ENCODE measurements around the gene KDELR3. TPM values are rescaled to one million over a fixed set of nuclear protein-coding genes. Genes with fewer than 3 reads are reported as not detected.

The KDELR3 gene
- total and polyA plus RNA-seq, 4 donors: 4.4 to 16.4 (median 8.8) TPM

DNA sequence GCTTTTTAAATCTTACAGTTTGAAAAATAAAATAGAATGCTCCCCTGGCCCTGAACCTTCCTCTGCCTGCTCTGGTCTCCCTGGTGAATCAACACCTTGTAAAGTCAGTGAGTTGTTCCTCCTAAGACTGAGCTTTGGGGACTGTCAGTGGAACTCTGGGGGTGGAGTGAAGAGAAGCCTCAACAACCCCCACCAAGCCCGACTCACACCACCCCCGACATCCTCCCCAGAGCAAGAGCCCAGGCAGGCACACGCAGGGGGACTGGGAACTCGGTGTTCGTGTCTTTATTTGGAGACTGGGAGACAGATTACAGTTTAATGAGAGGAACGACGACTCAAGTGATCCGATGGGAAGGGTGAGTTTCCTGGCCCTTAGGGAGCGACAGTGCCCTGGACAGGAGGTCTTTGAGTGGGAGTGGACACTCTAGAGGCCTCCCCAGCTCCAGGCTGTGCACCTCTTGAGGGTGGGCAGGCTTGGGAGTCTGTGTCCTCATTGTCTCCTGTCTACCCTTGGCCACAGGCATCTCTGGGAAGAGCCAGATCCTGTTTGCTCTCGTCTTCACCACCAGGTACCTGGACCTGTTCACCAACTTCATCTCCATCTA is 6.2 kb downstream of the KDELR3 start:
- no peak for DNase-seq
- Histone ChIP-seq H3K4me1 (ENCODE audit: control insufficient read depth in 5 of 5, insufficient read depth in 5 of 5, low read length in 5 of 5) (no peaks in the 10 kb centered on the region), H3K27me3 (ENCODE audit: control insufficient read depth in 3 of 3, insufficient read depth in 3 of 3, low read length in 2 of 3) (peaks cover 0 to 2% (median 0%) of the 10 kb centered on the region in 3 donors), H3K36me3 (ENCODE audit: control insufficient read depth in 4 of 4, insufficient read depth in 4 of 4, low read length in 4 of 4) (peaks cover 0 to 3% (median 0%) of the 10 kb centered on the region in 4 donors), H3K9me3 (ENCODE audit: control insufficient read depth in 4 of 4, insufficient read depth in 3 of 4, low read length in 3 of 4) (no peaks in the 10 kb centered on the region), H3K4me3 (no peak overlapping the region), H3K27ac (ENCODE audit: low read depth in 1 of 2, low read length in 1 of 2) (no peak overlapping the region), H3K9ac (ENCODE audit: insufficient read depth in 1 of 2, low read length in 2 of 2) (no peak overlapping the region)
- no peak for ATAC-seq (ENCODE audit: insufficient read depth, low FRiP score)
- 79 to 83% methylated on average over 10 of the region's 10 CpGs for WGBS, 2 donors
- TF ChIP-seq, protein P1, sequence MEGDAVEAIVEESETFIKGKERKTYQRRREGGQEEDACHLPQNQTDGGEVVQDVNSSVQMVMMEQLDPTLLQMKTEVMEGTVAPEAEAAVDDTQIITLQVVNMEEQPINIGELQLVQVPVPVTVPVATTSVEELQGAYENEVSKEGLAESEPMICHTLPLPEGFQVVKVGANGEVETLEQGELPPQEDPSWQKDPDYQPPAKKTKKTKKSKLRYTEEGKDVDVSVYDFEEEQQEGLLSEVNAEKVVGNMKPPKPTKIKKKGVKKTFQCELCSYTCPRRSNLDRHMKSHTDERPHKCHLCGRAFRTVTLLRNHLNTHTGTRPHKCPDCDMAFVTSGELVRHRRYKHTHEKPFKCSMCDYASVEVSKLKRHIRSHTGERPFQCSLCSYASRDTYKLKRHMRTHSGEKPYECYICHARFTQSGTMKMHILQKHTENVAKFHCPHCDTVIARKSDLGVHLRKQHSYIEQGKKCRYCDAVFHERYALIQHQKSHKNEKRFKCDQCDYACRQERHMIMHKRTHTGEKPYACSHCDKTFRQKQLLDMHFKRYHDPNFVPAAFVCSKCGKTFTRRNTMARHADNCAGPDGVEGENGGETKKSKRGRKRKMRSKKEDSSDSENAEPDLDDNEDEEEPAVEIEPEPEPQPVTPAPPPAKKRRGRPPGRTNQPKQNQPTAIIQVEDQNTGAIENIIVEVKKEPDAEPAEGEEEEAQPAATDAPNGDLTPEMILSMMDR (IDR thresholded peaks at IDR 0.05; ENCODE audit: control extremely low read depth, extremely low read depth): no peak

DNA sequence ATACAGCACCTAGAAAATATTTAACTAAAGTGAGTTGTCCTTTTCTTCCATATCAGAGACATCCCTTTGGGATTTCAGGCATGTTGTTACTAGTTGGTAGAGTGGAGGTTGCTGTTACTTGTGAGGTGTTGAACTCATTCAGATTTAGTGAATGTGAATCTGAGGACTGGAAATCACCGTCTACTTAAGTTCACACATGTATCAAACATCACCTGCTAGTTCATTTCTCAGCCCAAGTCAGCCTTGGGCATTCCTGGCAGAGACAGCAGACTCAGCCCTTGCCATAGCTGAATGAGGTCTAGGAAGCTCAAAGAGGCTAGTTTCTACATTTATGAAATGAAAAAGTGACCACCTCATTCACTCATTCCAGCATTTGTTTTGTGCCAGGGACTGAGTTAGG is 9.7 kb downstream of the KDELR3 start:
- WGBS, 2 donors: 75 to 87% methylated on average over 1 of the region's 1 CpG
- peaks cover 0 to 2% (median 0%) of the 10 kb centered on the region in 3 donors for H3K27me3 ChIP-seq (ENCODE audit: control insufficient read depth in 3 of 3, insufficient read depth in 3 of 3, low read length in 2 of 3)
- H3K4me1 ChIP-seq (ENCODE audit: control insufficient read depth in 5 of 5, insufficient read depth in 5 of 5, low read length in 5 of 5): peaks cover 0 to 8% (median 0%) of the 10 kb centered on the region in 5 donors
- H3K4me3 ChIP-seq: no peak overlapping the region
- no peak overlapping the region for H3K9ac ChIP-seq (ENCODE audit: insufficient read depth in 1 of 2, low read length in 2 of 2)
- TF ChIP-seq, protein P1 (IDR thresholded peaks at IDR 0.05; ENCODE audit: control extremely low read depth, extremely low read depth): no peak
- no peak for DNase-seq
- no peak for ATAC-seq (ENCODE audit: insufficient read depth, low FRiP score)
- no peaks in the 10 kb centered on the region for H3K9me3 ChIP-seq (ENCODE audit: control insufficient read depth in 4 of 4, insufficient read depth in 3 of 4, low read length in 3 of 4)
- H3K36me3 ChIP-seq (ENCODE audit: control insufficient read depth in 4 of 4, insufficient read depth in 4 of 4, low read length in 4 of 4): peaks cover 11 to 23% (median 18%) of the 10 kb centered on the region in 4 donors
- no peak overlapping the region for H3K27ac ChIP-seq (ENCODE audit: low read depth in 1 of 2, low read length in 1 of 2)

GRCh38 chr22:38479096-38479837 is 11.4 kb downstream of the KDELR3 start:
- Histone ChIP-seq H3K4me1 (ENCODE audit: control insufficient read depth in 5 of 5, insufficient read depth in 5 of 5, low read length in 5 of 5) (peaks cover 0 to 8% (median 0%) of the 10 kb centered on the region in 5 donors), H3K36me3 (ENCODE audit: control insufficient read depth in 4 of 4, insufficient read depth in 4 of 4, low read length in 4 of 4) (peaks cover 19 to 39% (median 33%) of the 10 kb centered on the region in 4 donors), H3K27ac (ENCODE audit: low read depth in 1 of 2, low read length in 1 of 2) (no peak overlapping the region), H3K4me3 (no peak overlapping the region), H3K9me3 (ENCODE audit: control insufficient read depth in 4 of 4, insufficient read depth in 3 of 4, low read length in 3 of 4) (no peaks in the 10 kb centered on the region), H3K27me3 (ENCODE audit: control insufficient read depth in 3 of 3, insufficient read depth in 3 of 3, low read length in 2 of 3) (peaks cover 0 to 2% (median 0%) of the 10 kb centered on the region in 3 donors), H3K9ac (ENCODE audit: insufficient read depth in 1 of 2, low read length in 2 of 2) (no peak overlapping the region)
- ATAC-seq (ENCODE audit: insufficient read depth, low FRiP score) (no peak), DNase-seq (peak in 2 of 3 donors; percentile 41 to 52)
- 77 to 86% methylated on average over 7 of the region's 7 CpGs for WGBS, 2 donors
- TF ChIP-seq, protein P1 (IDR thresholded peaks at IDR 0.05; ENCODE audit: control extremely low read depth, extremely low read depth): no peak

Data from lung (tissue), 12 donors.